GM19328 (cell line): ENCODE results near the gene SERINC1.

Source experiments
- ATAC-seq: cut with Tn5 transposase; IDR thresholded peaks from one replicate; pipeline ENCODE4 v1.9.1; 2021; ENCODE audit warnings: mild to moderate bottlenecking, moderate library complexity; ENCODE audit not compliant: unreplicated experiment

The SERINC1 gene

DNA sequence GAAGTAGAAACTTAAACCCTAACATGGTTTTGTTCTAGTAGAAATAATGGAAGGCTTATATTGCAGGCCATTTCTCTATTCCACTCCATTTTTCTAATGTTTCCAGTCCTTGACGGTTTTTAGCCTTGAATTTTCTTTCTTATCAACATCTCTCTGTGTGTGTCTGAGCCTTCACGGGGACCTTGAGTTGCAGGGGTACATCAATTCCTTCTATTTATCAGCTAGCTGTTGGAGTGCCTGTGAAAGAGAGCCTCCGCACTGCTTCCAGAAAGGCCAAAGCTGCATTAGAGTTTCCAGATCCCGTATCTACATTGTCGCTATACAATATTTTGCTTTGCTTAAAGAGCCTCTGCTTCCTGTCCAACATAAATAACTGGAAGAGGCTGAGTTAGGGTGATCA lies 77.6 kb downstream of the SERINC1 start:
- no peak for ATAC-seq

DNA sequence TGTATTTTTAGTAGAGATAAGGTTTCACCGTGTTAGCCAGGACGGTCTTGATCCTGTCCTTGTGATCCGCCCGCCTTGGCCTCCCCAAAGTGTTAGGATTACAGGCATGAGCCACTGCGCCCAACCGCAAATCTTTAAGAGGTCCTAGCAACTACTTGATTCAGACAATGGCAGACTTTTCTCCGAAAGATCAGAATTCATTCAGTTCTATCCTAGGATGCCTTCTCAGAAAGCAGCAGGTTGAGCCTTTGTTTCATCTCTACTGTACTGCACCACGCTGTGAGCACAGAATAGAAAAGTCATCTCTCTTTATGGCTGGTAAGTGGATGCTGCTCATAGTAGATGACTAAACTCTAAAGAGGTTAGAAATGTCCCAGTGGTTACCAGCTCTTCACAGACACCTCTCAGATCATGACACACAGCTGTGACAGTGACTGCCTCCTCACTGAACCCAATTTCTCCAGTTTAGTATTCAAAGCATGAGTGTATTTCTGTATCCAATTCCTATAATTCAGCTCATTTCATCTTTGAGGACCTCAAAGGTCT lies 78.2 kb downstream of the SERINC1 start:
- no peak for ATAC-seq
